Progenitor cell of endocrine pancreas (in vitro differentiated cells): ENCODE measurements around the gene DCBLD2. TPM values are rescaled to one million over a fixed set of nuclear protein-coding genes. Genes with fewer than 3 reads are reported as not detected.

Experiments
- DNase-seq: peaks from one replicate; pipeline ENCODE4 v3.0.0; 2021; ENCODE audit warnings: low spot score; ENCODE audit not compliant: unreplicated experiment
- H3K27ac Mint-ChIP-seq: 2 replicates; pipeline ENCODE4 v1.8.0; 2021; ENCODE audit warnings: mild to moderate bottlenecking, moderate library complexity, mixed read lengths
- H3K27me3 Mint-ChIP-seq: 2 replicates; pipeline ENCODE4 v1.8.0; 2021; ENCODE audit warnings: mixed read lengths
- H3K36me3 Mint-ChIP-seq: 2 replicates; pipeline ENCODE4 v1.8.0; 2022; ENCODE audit warnings: mixed read lengths; ENCODE audit not compliant: insufficient read depth
- H3K4me1 Mint-ChIP-seq: 2 replicates; pipeline ENCODE4 v1.8.0; 2021; ENCODE audit warnings: low read depth, mixed read lengths
- H3K4me3 Mint-ChIP-seq: 2 replicates; pipeline ENCODE4 v1.8.0; 2021; ENCODE audit warnings: low read depth, mild to moderate bottlenecking, moderate library complexity, mixed read lengths
- H3K9me3 Mint-ChIP-seq: 2 replicates; pipeline ENCODE4 v1.8.0; 2021; ENCODE audit warnings: low read depth, mixed read lengths
- total RNA-seq: library from RNA; stranded (reverse); gene quantifications from 2 replicates; pipeline ENCODE4 v1.2.1, GENCODE V29; 2021
- TF ChIP-seq, protein P1 (sequence below): fragments of 200-600 bp; sonication (generic); IDR thresholded peaks from one replicate; pipeline ENCODE4 v1.5.0; 2021; ENCODE audit warnings: antibody characterized with exemption, mild to moderate bottlenecking; ENCODE audit not compliant: unreplicated experiment

DCBLD2 gene
- total RNA-seq, 1 donor from 2014 or later, result 85.5 TPM

DNA sequence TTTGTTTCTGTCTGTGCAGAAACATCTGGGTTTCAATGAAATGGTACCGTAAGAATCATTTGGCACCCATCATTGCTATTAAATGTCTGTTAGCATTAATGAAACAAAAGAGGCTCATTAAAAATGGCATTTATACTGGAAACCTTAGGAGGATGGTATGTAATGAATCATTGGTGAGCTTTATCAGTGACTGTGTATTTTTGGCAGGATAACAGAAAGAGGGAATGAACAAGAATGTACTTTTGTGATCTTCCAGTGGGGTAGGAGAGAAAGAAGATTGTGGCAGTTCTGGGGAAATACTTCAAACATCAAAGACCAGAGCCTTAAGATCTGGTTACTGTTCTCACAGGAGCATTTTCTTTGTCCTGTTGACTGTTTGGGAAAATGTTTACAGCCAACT lies 4.7 kb upstream of the DCBLD2 start:
- peaks cover 7% of the 10 kb centered on the region for H3K4me1 Mint-ChIP-seq
- peaks cover 23% of the 10 kb centered on the region for H3K9me3 Mint-ChIP-seq
- H3K27ac Mint-ChIP-seq, result no peak overlapping the region
- H3K27me3 Mint-ChIP-seq, result no peaks in the 10 kb centered on the region
- TF ChIP-seq, protein P1, sequence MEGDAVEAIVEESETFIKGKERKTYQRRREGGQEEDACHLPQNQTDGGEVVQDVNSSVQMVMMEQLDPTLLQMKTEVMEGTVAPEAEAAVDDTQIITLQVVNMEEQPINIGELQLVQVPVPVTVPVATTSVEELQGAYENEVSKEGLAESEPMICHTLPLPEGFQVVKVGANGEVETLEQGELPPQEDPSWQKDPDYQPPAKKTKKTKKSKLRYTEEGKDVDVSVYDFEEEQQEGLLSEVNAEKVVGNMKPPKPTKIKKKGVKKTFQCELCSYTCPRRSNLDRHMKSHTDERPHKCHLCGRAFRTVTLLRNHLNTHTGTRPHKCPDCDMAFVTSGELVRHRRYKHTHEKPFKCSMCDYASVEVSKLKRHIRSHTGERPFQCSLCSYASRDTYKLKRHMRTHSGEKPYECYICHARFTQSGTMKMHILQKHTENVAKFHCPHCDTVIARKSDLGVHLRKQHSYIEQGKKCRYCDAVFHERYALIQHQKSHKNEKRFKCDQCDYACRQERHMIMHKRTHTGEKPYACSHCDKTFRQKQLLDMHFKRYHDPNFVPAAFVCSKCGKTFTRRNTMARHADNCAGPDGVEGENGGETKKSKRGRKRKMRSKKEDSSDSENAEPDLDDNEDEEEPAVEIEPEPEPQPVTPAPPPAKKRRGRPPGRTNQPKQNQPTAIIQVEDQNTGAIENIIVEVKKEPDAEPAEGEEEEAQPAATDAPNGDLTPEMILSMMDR, result no peak
- DNase-seq, result no peak
- H3K36me3 Mint-ChIP-seq, result peaks cover 5% of the 10 kb centered on the region
- no peak overlapping the region for H3K4me3 Mint-ChIP-seq

DNA sequence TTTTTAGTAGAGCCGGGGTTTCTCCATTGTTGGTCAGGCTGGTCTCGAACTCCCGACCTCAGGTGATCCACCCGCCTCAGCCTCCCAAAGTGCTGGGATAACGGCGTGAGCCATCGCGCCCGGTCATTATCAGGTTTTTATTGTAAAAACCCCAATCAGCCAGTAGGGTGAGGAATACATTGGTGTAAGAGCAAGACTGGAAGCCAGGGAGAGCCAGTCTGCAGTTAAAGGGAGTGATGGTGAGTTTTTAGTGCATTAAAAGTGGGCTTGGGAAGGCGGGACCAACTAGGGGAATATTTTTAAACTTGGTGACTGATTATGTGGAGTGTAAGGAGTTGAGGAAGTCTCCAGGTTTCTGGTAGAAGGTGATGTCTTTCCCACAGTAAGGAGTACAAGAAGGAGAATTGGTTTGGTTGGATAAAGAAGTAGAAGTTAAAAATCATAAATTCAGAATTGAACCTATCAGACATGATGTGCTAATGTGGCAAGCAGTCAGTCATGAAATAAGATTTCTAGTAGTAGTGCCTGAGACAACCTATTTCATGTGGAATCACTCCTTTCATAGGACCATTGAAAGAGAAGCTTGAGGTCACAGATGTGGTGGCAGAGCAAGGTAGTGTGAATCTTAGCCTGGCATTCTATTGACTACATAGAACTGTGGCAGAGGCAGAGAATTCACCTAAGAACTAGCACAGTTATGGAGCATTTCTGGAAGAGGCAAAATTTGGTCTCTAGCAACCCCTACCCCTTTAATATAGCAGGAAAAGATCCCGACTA lies 2.4 kb upstream of the DCBLD2 start:
- Mint-ChIP-seq H3K27me3 (no peaks in the 10 kb centered on the region), H3K4me1 (peaks cover 20% of the 10 kb centered on the region), H3K27ac (no peak overlapping the region), H3K36me3 (peaks cover 5% of the 10 kb centered on the region), H3K9me3 (peaks cover 5% of the 10 kb centered on the region), H3K4me3 (no peak overlapping the region)
- TF ChIP-seq, protein P1, result no peak
- no peak for DNase-seq

DNA sequence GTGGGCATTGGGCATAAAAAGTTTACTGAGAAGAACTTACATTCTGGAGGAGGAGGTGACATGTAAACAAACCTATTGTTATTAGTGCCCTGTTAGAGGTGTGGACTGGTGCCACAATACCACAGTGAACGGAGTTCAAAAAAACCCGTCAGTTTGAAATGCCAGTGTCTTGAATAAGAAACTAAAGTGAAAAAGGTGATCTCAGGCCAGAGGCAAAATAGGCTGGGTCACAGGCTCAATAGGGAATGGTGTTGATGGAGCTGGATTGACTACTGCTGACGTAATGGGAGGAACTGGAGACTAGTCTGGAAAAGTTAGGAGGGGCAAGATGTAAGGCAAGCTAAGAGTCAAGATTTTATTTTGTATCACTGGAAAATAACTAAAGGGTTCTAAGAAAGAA lies 1.6 kb upstream of the DCBLD2 start:
- TF ChIP-seq, protein P1, result no peak
- Mint-ChIP-seq H3K4me3 (no peak overlapping the region), H3K27me3 (no peaks in the 10 kb centered on the region), H3K9me3 (no peaks in the 10 kb centered on the region), H3K4me1 (peaks cover 22% of the 10 kb centered on the region), H3K27ac (no peak overlapping the region), H3K36me3 (peaks cover 2% of the 10 kb centered on the region)
- no peak for DNase-seq

DNA sequence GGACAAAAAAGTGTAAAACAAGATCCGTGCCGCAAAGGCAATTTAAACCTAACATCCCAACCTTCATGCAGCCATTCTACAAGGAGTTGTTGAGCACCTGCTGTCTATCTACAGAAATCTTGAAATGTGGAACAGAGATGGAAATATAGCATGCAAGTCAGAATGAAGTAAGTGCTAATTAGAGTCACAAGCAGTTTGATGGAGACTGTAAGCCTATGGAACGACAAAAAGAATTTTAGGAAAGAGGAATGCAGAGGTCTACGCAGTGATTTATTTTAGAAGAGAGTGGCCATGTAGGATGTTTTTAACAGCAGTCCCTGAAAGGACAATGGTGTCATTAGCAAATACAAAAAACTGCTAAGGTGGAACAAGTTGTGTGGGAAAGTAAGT lies 851 bp upstream of the DCBLD2 start:
- no peaks in the 10 kb centered on the region for H3K27me3 Mint-ChIP-seq
- TF ChIP-seq, protein P1, result no peak
- H3K27ac Mint-ChIP-seq, result peak overlapping the region; percentile 98
- DNase-seq, result no peak
- H3K9me3 Mint-ChIP-seq, result no peaks in the 10 kb centered on the region
- H3K36me3 Mint-ChIP-seq, result peaks cover 2% of the 10 kb centered on the region
- H3K4me1 Mint-ChIP-seq, result peaks cover 24% of the 10 kb centered on the region
- peak overlapping the region; percentile 97 for H3K4me3 Mint-ChIP-seq

DNA sequence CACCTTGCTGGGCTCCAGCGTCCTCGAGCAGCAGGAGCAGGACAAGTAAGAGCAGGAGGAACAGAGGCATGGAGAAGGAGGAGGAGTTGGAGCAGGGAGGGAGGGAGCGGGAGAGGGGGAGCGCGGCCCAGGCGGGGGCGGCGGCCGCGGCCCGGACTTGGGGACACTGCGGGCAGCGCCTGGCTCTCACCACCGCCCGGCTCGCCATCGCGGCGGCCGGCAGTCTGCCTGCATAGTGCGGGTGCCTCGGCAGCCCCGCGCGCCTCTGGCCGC lies 440 bp downstream of the DCBLD2 start:
- H3K27ac Mint-ChIP-seq, result peak overlapping the region; percentile 97
- H3K9me3 Mint-ChIP-seq, result no peaks in the 10 kb centered on the region
- H3K4me1 Mint-ChIP-seq, result peaks cover 24% of the 10 kb centered on the region
- peak overlapping the region; percentile 97 for H3K4me3 Mint-ChIP-seq
- TF ChIP-seq, protein P1, result no peak
- H3K36me3 Mint-ChIP-seq, result no peaks in the 10 kb centered on the region
- DNase-seq, result peak; percentile 30
- no peaks in the 10 kb centered on the region for H3K27me3 Mint-ChIP-seq
